CD4-positive, alpha-beta T cell treated with Interferon gamma for 1 hour (primary cell): ENCODE results near the gene IL11.

Source experiments
- DNase-seq: peaks from one replicate; pipeline ENCODE4 v3.0.0-alpha.2; 2020

The IL11 gene

DNA sequence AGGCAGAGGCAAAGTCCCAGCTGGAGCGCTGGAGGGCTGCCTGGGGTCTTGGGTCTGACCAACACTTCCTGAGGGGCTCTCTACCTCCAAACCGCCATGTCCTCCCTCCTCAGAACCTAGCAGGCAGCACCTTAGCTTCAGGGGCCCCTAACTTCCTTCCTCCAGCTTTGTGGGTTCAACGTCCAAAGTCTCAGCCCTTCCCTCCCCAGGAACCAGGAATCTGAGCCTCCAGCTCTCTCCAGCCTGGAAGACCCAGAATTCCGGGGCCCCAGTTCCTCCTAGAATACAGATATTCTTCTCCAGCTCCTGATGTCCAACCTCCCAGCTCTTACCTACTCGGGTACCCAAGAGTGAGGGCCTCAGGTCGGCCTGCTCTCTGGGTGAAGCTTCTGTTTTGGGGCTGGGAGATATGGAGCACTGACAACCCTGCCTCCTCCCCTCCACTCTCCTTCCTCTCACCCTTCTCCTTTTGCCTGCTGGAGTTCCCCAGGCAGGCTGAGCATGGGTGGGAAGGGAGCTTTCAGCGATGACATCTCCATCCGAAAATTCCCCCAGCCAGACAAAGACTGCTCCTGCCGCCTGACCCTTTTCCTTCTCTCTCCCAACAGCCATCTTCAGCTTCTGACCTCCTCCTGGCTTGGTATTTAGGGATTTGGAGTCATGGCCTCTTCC, 48.7 kb downstream of the IL11 start:
- DNase-seq, result no peak

DNA sequence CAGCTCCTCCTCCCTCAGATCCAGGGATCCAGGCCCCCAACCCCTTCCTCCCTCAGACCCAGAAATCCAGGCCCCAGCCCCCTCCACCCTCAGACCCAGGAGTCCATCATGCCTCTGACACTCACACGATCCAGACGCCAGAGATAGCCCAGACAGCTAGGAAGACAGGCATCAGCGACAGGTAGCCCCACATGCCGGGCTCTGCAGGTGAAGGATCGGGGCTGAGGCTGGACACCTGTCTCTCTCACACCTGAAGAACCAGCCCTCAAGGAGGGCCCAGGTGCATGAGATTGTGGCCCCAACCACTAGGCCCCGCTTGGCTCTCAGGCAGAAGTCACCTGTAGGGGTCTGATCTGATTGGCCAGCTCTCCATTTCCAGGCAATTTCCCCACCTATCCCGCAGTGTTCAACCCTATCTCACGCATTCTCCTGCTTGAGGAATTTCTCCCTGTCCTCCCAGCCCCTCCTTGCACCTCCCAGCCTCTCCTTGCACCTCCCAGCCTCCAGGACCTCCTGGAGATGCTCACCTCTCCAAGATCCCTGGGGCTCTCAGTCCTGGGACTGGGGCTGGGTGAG, 49.3 kb downstream of the IL11 start:
- no peak for DNase-seq

GRCh38 chr19:55319785-55320184, 50.5 kb downstream of the IL11 start:
- DNase-seq, result no peak

DNA sequence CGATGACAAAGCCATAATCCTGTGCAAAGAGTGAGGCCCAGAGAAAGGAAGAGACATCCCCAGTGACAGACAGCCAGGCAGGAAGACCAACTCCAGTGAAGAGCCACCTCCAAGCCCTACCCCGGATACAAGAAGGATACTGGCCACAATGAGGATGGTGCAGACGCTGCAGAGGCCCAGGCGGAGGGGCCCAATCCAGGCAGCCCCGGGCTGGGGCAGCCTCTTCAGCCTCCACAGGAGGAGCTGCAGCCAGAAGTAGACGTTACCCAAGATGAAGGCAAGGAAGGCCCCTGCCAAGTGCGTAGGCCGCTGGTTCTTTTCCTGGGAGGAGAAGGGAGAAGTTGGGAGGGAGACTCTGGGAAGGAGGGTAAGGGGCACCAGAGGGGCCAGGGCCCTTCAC, 53.6 kb downstream of the IL11 start:
- no peak for DNase-seq

DNA sequence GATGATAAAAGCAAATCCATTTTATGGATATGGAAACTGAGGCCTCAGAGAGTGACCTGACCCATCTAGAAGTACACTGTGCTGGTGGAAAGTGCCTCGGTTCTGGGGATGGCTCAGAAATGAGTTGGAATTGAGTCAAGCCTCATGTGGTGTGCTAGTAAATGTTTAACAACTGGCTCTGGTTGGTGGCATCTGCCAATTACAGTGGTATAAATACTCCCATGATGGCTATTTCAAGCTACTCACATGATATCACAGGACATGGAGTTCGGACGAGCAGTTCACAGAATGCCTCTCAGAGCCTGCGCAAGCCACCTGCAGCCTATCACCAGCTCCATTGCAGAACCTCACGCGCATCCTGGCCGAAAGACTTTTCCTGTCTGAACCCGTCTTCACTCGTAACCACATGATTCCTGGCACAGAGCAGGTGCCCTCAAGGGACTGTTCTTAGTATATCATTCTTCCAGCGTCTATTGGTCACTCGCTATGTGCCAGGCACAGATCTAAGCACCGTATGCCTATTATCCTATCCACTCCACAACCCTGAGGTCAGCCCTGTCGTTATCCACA, 54.2 kb downstream of the IL11 start:
- no peak for DNase-seq

- no peak for DNase-seq
These were observed 55.9 kb downstream of the IL11 start for GRCh38 chr19:55314396-55314795.
